22Rv1 (cell line): ENCODE data around the gene CCDC24.

Experiments used
- ZFX ChIP-seq: fragments of 450-650 bp; IDR thresholded peaks from 2 replicates; pipeline ENCODE4 v1.6.1; 2017; ENCODE audit warnings: antibody characterized with exemption, borderline replicate concordance
- TF ChIP-seq, protein P1 (sequence below): fragments of 450-650 bp; IDR thresholded peaks from 2 replicates; pipeline ENCODE4 v1.5.1; 2017; ENCODE audit warnings: mild to moderate bottlenecking

DNA sequence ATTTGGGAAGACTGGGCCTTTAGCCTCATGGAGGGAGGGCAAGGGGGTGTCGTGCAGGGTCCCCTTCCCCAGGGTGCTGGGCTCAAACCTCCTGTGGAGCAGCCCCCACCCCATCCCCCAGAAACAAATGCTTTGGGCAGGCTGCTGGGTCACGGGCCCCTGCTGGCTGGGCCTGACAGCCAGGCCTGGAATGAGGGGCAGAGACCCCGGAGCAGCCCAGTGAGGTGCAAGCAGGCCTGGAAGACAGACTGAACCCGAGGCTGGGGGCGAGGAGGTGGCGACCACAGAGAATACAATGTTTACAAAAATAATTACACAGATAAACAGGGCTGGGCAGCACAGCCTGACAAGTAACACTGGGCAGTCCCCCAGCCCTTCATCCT is 5.3 kb downstream of the CCDC24 start:
- TF ChIP-seq, protein P1, sequence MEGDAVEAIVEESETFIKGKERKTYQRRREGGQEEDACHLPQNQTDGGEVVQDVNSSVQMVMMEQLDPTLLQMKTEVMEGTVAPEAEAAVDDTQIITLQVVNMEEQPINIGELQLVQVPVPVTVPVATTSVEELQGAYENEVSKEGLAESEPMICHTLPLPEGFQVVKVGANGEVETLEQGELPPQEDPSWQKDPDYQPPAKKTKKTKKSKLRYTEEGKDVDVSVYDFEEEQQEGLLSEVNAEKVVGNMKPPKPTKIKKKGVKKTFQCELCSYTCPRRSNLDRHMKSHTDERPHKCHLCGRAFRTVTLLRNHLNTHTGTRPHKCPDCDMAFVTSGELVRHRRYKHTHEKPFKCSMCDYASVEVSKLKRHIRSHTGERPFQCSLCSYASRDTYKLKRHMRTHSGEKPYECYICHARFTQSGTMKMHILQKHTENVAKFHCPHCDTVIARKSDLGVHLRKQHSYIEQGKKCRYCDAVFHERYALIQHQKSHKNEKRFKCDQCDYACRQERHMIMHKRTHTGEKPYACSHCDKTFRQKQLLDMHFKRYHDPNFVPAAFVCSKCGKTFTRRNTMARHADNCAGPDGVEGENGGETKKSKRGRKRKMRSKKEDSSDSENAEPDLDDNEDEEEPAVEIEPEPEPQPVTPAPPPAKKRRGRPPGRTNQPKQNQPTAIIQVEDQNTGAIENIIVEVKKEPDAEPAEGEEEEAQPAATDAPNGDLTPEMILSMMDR: no peak
- no peak for TF ChIP-seq ZFX
